Activated CD8-positive, alpha-beta memory T cell treated with anti-CD3 and anti-CD28 coated beads, Interleukin-2, amount 50 U/mL, for 1 hour (primary cell): Measurements from ENCODE around the gene IDI2.

Experiments
- DNase-seq: peaks from one replicate; pipeline ENCODE4 v3.0.0-alpha.2; 2020; ENCODE audit errors: extremely low read depth

Gene IDI2

GRCh38 chr10:1007583-1007982 lies 18.1 kb downstream of the IDI2 start:
- DNase-seq: no peak

DNA sequence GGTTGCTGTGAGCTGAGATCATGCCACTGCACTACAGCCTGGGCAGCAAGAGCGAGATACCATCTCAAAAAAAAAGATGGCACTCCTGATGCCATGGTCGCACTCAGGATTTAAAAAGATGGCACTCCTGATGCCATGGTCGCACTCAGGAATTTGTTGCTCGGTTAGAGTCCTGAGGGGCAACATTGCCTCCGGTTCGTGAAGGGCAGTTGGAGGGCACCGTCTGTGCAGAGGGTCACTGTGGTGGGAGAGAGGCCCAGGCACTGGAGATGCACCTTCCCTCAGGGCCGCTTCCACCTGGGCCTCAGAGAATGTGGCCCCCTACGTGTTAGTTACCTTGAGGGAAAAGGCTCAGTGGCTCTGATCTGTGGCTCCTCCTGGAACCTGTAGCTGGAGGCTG lies 19.1 kb downstream of the IDI2 start:
- DNase-seq: no peak

DNA sequence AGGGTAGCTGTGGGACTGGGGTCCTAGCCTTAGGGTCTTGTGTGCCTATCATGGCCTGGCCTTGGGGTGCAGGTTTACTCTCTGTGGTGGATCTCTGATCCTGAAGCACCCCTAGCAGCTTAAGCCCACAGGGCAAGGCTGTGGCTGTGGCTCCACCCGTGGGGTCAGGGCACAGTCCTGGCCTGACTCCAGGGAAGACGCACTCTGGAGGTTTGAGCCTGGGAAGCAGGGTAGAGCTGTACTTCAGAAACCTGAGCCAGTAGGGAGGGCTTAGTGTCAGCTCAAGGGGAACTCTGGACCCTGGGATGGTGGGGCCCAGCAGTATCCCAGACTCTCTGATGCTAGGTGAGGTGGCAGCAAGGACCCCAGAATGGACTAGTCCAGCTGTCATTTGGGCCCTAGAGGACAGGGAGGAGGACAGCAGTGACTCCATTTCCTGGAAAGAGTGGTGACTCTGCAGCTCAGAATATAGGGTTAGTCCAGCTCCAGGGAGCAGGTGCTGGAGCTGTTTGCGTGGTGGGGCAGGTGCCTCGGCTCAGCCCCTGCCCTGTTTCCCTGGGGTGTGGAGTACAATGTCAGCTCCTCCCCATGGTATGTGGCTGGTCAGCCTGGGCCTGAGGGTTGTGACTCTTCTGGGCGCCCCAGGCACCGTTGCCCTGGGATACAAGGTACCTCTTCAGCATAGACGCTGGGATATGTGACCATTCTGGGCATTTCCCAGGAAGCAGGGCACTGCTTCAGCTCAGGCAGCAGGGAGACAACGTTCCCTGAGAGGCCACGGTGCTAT lies 21.6 kb downstream of the IDI2 start:
- no peak for DNase-seq

DNA sequence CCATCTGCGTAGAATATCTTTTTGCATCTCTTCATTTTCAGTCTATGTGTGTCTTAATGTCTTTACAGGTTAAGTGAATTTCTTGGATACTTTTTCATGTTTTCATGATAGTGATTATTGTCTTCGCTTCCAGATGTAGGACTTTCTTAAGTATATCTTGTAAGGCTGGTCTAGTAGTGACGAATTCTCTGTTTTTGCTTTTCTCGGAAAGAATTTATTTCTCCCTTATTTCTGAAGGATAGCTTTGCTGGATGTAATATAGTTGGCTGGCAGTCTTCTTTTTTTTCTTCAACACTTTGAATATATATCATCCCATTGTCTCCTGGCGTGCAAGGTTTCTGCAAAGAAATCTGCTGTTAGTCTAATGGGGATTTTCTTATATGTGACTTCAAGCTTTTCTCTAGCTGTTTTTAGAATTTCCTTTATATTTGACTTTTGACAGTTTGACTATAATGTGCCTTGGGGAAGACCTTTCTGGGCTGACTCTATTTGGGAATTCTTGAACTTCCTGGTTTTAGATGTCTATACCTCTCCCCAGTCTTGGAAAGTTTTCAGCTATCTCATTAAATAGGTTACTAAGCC lies 23.1 kb downstream of the IDI2 start:
- no peak for DNase-seq

DNA sequence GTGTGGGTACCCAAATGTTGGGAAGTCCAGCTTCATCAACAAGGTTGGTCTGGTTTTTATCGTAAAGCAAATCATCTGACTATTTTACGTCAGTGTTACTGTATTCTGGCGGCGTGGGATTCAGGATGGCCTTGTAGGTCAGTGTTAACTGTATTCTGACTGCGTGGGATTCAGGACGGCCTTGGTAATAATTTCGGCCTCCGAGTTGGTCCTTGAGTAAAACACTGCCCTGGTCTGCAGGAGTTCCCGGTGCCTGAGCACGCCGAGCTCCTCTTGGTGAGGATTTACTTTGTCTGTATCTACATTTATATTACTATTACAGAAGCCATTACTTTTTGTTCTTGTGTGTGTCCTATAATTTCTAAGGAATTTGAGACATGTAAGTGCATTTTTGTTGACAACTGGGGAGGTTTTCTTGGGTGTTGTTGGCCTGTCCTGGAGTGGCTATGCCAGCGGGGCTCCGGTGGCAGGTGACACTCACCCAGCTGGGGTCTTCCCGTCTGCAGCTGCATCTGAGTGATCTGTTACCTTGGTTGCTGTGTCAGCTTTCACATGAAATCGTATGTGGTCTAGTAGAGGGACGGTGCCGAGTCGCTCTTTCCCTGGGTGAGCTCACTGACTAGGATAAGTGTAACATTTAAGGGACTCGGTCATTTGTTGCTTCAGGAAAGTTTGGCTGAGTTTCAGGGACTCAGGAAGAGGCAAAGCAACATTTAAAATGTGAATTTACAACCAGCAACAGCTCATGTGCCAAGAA lies 28.2 kb downstream of the IDI2 start:
- DNase-seq: no peak

DNA sequence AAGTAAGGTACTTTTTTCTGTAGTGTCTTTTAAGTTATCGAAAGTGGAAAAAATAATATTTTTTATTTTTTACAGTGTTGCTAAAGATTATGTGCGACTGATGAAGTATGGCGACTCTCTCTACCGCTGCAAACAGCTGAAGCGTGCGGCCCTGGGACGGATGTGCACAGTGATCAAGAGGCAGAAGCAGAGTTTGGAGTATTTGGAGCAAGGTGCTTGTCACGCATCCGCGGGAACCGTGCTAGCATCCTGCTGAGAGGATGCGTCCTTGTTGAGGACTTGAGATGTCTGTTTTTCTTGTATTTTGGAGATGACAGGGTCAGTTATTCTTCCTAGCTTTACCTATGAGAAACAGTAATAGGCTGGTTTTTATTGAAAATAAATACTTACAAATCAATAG lies 29.6 kb downstream of the IDI2 start:
- no peak for DNase-seq

DNA sequence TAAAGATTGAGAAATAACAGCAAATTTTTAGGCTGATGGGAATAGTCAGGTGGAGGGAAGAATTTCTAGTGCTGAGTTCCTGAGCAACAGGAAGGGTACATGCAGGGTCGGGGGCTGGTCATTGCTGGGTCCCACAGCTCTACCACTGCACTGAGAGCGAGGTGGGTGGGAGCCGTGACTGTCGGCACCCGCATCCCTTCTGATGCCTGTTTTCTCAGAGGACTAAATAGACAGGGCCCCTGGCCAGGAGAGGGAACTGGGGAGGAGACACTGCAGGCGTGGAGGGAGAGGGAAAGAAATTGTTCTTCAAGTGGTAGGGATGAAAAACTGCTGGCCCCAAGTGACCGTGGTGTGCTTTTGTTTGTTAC lies 30.1 kb downstream of the IDI2 start:
- DNase-seq: no peak

DNA sequence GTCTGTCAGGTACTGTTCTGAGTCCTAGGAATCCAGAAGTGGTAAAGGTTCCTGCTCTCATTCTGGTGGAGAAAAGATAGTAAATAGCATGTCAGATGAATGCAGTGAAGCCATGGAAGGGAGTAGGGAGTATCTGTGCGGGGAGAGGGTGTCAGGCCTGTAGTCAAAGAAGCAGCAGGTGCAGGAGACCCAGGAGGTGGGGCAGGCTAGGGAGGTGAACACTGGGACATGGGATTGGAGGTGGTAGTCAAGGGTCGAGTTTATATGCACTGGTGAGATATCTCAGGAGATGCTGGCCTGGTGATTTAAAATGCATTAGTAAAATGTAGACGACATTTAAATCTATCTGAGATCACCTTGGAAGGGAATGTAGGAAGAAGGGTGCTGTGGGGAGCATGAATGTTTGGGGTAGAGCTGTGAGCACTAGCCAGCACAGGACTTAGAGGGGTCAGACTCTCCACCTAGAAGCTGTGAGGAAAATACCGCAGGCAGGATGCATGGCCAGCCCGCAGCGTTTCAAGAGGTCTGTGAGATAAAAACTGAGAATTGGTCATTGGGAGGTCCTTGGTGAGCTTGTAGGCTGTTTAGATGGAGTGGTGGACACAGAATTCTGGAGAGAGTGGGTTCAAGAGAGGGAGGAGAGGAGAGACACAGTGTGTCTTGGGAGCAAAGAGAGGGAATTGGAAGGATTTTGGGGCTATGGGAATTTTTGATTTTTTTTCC lies 30.7 kb downstream of the IDI2 start:
- no peak for DNase-seq

GRCh38 chr10:992871-993270 lies 32.8 kb downstream of the IDI2 start:
- no peak for DNase-seq

- DNase-seq: no peak
Observed at GRCh38 chr10:992467-992866, 33.2 kb downstream of the IDI2 start.

DNA sequence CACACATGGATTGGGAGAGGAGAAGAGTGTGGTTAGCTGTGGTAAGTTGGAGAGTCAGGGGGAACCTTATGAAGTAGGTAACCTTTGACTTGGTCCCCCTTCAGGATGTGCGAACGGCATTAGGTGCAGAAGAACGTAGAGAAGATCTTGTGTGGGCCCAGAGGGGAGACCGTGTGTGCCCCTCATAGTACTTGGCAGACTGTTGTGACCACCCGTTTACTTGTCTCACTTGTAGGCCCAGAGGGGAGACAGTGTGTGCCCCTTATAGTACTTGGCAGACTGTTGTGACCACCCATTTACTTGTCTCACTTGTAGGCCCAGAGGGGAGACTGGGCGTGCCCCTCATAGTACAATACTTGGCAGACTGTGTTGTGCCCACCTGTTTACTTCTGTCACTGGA lies 34.9 kb downstream of the IDI2 start:
- no peak for DNase-seq

DNA sequence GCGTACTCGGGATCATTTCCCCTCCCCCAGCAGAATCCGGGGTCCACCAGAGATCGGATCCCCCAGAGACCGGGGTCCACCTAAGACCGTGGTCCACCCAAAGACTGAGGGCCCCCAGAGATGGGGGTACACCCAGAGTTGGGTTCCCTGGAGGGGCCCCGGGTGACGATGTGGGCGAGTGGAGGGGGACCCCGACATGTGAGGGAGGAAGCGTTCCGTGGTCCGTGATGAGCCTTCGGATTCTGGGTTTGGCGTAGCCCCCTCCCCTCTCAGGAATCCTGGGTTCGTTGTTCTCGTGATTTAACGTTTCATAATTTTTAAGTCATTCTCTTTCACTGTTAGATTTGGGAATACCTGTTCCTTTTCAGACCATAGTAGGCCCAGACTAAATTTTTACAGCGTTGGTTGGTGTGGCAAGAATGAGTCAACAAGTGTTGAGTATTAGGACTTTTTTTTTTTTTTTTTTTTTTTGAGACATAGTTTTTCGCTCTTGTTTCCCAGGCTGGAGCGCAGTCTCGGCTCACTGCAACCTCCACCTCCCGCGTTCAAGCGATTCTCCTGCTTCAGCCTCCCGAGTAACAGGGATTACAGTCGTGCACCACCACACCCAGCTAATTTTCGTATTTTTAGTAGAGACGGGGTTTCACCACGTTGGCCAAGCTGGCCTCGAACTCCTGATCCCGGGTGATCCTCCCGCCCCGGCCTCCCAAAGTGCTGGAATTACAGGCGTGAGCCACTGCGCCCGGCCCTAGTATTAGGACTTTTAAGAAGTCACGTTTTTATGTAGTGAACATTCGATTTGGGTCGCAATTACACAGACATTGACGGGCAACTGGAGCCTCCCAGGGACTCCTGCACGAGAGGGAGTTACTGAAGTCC lies 36.8 kb downstream of the IDI2 start:
- peak; percentile 3 for DNase-seq

- DNase-seq: peak; percentile 96
Observed at GRCh38 chr10:987870-988666, 37.6 kb downstream of the IDI2 start, which contains the start of gene GTPBP4. TSS of gene GTPBP4 (plus strand) at chr10:988434. CDS start at chr10:988480, 46 bp downstream.

DNA sequence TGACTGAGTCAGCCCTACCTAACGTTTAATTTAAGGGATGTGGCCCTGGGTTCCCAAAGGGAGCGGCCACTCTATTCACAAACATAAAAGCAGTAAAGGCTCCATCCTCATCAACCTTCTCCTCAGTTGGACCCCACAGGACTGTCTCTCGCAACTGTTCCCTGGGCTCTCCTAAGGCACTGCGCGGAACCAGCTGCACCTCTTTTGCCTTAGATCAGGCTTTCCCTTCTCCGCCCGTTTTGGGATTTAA lies 38.1 kb downstream of the IDI2 start:
- DNase-seq: no peak

- no peak for DNase-seq
Observed at GRCh38 chr10:986881-987619, 38.6 kb downstream of the IDI2 start.

GRCh38 chr10:986137-986825 lies 39.4 kb downstream of the IDI2 start:
- no peak for DNase-seq

- no peak for DNase-seq
Observed at GRCh38 chr10:985361-985760, 40.3 kb downstream of the IDI2 start.

- DNase-seq: no peak
Observed at GRCh38 chr10:983971-984655, 41.5 kb downstream of the IDI2 start.

DNA sequence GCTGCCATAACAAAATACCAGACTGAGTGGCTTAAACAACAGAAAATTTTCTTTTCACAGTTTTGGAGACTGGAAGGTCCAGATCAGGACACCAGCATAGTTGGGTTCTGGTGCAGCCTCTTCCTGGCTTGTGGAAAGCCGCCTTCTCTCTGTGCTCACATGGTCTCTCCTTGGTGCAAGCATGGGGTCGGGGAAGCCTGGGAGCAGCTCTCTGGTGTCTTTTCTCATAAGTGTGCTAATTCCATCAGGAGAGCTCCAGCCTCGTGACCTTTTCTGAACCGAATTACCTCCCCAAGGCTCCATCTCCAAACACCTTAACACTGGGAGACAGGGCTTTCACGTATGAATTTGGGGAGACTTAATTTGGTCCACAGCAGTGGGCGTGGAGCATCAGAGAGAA lies 42.3 kb downstream of the IDI2 start:
- DNase-seq: no peak
